Astrocyte (in vitro differentiated cells and primary cell): ENCODE measurements around the gene RALGPS1. TPM values are rescaled to one million over a fixed set of nuclear protein-coding genes. Genes with fewer than 3 reads are reported as not detected.

Experiments
- DNase-seq: peaks from one replicate; pipeline ENCODE4 v3.0.0-alpha.2; 2010; ENCODE audit warnings: low read depth
- FAIRE-seq: peaks from 2 replicates; lab custom pipeline; 2011; peaks lifted over from hg19 to GRCh38; lab: Jason Lieb, UNC
- H2AFZ ChIP-seq: 2 replicates; pipeline ENCODE4 v1.6.0; 2012; ENCODE audit warnings: low read depth, low read length, inconsistent platforms
- H3K27ac ChIP-seq: 2 replicates; pipeline ENCODE4 v1.5.1; 2011; ENCODE audit warnings: low read depth, low read length, inconsistent platforms
- H3K27me3 ChIP-seq: 2 replicates; pipeline ENCODE4 v1.6.0; 2011; ENCODE audit warnings: low read length, inconsistent platforms; ENCODE audit not compliant: insufficient read depth
- H3K36me3 ChIP-seq: 2 replicates; pipeline ENCODE4 v1.5.1; 2011; ENCODE audit warnings: low read length, inconsistent platforms; ENCODE audit not compliant: insufficient read depth
- H3K4me1 ChIP-seq: 2 replicates; pipeline ENCODE4 v1.5.1; 2011; ENCODE audit warnings: low read length, inconsistent platforms; ENCODE audit not compliant: insufficient read depth
- H3K4me2 ChIP-seq: 2 replicates; pipeline ENCODE4 v1.6.0; 2012; ENCODE audit warnings: low read length, inconsistent platforms
- H3K4me3 ChIP-seq: 2 replicates; pipeline ENCODE4 v1.5.1; 2011; ENCODE audit warnings: low read depth, mild to moderate bottlenecking, low read length, inconsistent platforms; ENCODE audit not compliant: insufficient read depth
- H3K79me2 ChIP-seq: 2 replicates; pipeline ENCODE4 v1.6.0; 2012; ENCODE audit warnings: mild to moderate bottlenecking, low read length, inconsistent platforms; ENCODE audit not compliant: insufficient read depth
- H3K9ac ChIP-seq: 2 replicates; pipeline ENCODE4 v1.6.0; 2012; ENCODE audit warnings: mild to moderate bottlenecking, low read length, inconsistent platforms
- H3K9me3 ChIP-seq: 2 replicates; pipeline ENCODE4 v1.5.1; 2012; ENCODE audit warnings: low read depth, mild to moderate bottlenecking, low read length, inconsistent platforms; ENCODE audit not compliant: insufficient read depth
- H4K20me1 ChIP-seq: 2 replicates; pipeline ENCODE4 v1.6.0; 2012; ENCODE audit warnings: low read length, inconsistent platforms; ENCODE audit not compliant: insufficient read depth
- H3K27ac Mint-ChIP-seq: one replicate; pipeline ENCODE4 v1.8.0; 2021; ENCODE audit warnings: mild to moderate bottlenecking, mixed read lengths; ENCODE audit not compliant: unreplicated experiment
- H3K27me3 Mint-ChIP-seq: one replicate; pipeline ENCODE4 v1.8.0; 2021; ENCODE audit warnings: low read depth, mixed read lengths; ENCODE audit not compliant: unreplicated experiment
- H3K36me3 Mint-ChIP-seq: one replicate; pipeline ENCODE4 v1.8.0; 2021; ENCODE audit warnings: low read depth, mixed read lengths; ENCODE audit not compliant: unreplicated experiment
- H3K4me1 Mint-ChIP-seq: one replicate; pipeline ENCODE4 v1.8.0; 2021; ENCODE audit warnings: low read depth, mixed read lengths; ENCODE audit not compliant: unreplicated experiment
- H3K4me3 Mint-ChIP-seq: one replicate; pipeline ENCODE4 v1.8.0; 2021; ENCODE audit warnings: mild to moderate bottlenecking, moderate library complexity, mixed read lengths; ENCODE audit not compliant: unreplicated experiment
- H3K9me3 Mint-ChIP-seq: one replicate; pipeline ENCODE4 v1.8.0; 2021; ENCODE audit warnings: mild to moderate bottlenecking, mixed read lengths; ENCODE audit not compliant: unreplicated experiment
- CTCF ChIP-seq: IDR thresholded peaks from 2 replicates; pipeline ENCODE4 v1.5.1; 2011; ENCODE audit warnings: low read depth, mild to moderate bottlenecking, inconsistent platforms, low read length, moderate library complexity; ENCODE audit not compliant: insufficient read depth
- EZH2 ChIP-seq: IDR thresholded peaks from 2 replicates; pipeline ENCODE4 v1.6.1; 2012; ENCODE audit warnings: mild to moderate bottlenecking, low read length, inconsistent platforms; ENCODE audit not compliant: insufficient read depth
- total RNA-seq: library from RNA; stranded (reverse); gene quantifications from 2 replicates; pipeline ENCODE4 v1.2.1, GENCODE V29; 2021

RALGPS1 gene
- total RNA-seq, 1 donor from 2014 or later = 2.8 TPM

GRCh38 chr9:127129718-127130085 lies 215.1 kb downstream of the RALGPS1 start:
- H3K4me3 ChIP-seq = no peak overlapping the region
- H3K4me2 ChIP-seq = no peak overlapping the region
- no peaks in the 10 kb centered on the region for H3K9me3 ChIP-seq
- Mint-ChIP-seq H3K4me3 (no peak overlapping the region), H3K36me3 (no peaks in the 10 kb centered on the region), H3K27ac (no peak overlapping the region), H3K27me3 (peaks cover 6% of the 10 kb centered on the region), H3K9me3 (peaks cover 2% of the 10 kb centered on the region), H3K4me1 (peaks cover 42% of the 10 kb centered on the region)
- H3K27me3 ChIP-seq = no peaks in the 10 kb centered on the region
- no peak for DNase-seq
- no peaks in the 10 kb centered on the region for H3K79me2 ChIP-seq
- H3K4me1 ChIP-seq = peaks cover 41% of the 10 kb centered on the region
- H2AFZ ChIP-seq = no peak overlapping the region
- TF ChIP-seq CTCF (no peak), EZH2 (no peak)
- no peaks in the 10 kb centered on the region for H4K20me1 ChIP-seq
- no peak for FAIRE-seq
- H3K9ac ChIP-seq = no peak overlapping the region
- no peaks in the 10 kb centered on the region for H3K36me3 ChIP-seq
- H3K27ac ChIP-seq = no peak overlapping the region

DNA sequence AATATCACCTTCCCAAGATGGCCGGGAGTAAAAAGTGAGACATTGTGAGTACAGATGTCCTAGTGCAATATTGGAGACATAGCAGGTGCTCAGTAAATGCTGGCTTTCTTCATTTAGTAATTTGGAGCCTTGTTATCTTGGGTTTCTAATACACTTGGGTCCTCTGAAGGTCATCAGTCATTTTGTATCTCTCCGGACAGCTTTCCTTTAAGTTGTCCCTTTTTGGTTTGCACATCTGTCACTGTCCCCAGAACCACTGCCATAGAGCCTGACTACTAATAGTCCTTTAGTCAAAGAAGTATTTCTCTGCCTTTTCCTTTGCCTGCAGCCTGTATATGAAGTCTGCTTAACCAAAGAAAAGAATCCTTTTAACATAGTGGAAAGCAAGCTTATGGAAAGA lies 215.7 kb downstream of the RALGPS1 start:
- Mint-ChIP-seq H3K27ac (no peak overlapping the region), H3K36me3 (no peaks in the 10 kb centered on the region), H3K27me3 (peaks cover 4% of the 10 kb centered on the region), H3K4me1 (peaks cover 46% of the 10 kb centered on the region), H3K4me3 (no peak overlapping the region), H3K9me3 (peaks cover 2% of the 10 kb centered on the region)
- no peaks in the 10 kb centered on the region for H3K79me2 ChIP-seq
- no peaks in the 10 kb centered on the region for H3K27me3 ChIP-seq
- H3K4me1 ChIP-seq = peaks cover 41% of the 10 kb centered on the region
- no peaks in the 10 kb centered on the region for H3K36me3 ChIP-seq
- no peak overlapping the region for H2AFZ ChIP-seq
- H3K27ac ChIP-seq = no peak overlapping the region
- no peak overlapping the region for H3K4me2 ChIP-seq
- FAIRE-seq = no peak
- DNase-seq = no peak
- H3K9me3 ChIP-seq = no peaks in the 10 kb centered on the region
- H3K9ac ChIP-seq = no peak overlapping the region
- TF ChIP-seq CTCF (no peak), EZH2 (no peak)
- no peak overlapping the region for H3K4me3 ChIP-seq
- H4K20me1 ChIP-seq = no peaks in the 10 kb centered on the region

DNA sequence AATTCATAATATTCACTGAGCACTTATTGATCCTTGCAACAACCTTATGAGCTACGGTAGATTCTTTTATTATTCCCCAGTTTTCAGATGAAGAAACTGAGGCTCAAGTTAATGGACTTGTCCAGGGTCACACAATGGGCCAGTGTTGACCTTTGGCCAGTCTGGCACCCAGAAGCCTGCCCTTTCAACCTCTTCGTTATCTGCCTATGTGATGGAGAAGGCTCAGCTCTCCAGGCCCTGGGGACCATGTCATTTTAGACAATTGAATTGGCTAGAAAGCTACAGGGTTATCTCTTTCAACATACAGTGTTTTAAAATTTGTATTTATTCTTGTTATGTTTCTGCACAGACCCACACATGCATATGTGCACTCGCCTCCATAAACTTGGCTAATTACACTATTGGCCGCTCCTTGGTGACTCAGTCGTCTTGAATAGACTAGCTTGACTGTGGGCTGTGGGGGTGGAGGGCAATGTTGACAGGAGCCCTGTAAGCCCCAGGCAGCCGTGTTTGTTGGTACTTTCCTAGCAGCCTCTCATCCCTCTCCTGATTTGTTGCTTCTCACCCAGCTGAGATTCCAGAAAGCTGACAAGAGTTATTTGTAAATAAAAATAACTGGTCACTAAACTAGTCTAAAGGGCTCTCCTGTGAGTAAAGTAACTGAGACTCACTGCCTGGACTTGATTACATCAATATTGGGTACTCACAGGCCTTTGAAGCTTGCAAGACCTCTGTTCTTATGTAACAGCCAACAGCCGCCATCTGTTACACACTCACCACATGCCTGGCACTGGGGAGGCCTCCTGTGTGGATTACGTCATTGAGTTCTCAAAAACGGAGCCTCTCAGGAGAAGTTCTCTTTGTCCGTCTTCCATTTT lies 216.3 kb downstream of the RALGPS1 start:
- peak; percentile 97 for DNase-seq
- no peaks in the 10 kb centered on the region for H3K27me3 Mint-ChIP-seq
- no peaks in the 10 kb centered on the region for H4K20me1 ChIP-seq
- no peaks in the 10 kb centered on the region for H3K36me3 ChIP-seq
- H3K36me3 Mint-ChIP-seq = no peaks in the 10 kb centered on the region
- TF ChIP-seq CTCF (no peak), EZH2 (no peak)
- no peaks in the 10 kb centered on the region for H3K79me2 ChIP-seq
- H3K9ac ChIP-seq = peak overlapping the region; percentile 76
- H3K4me2 ChIP-seq = peak overlapping the region; percentile 64
- H3K4me3 ChIP-seq = no peak overlapping the region
- FAIRE-seq = no peak
- no peaks in the 10 kb centered on the region for H3K9me3 ChIP-seq
- H3K4me1 ChIP-seq = peaks cover 41% of the 10 kb centered on the region
- H3K27ac Mint-ChIP-seq = peak overlapping the region; percentile 59
- peaks cover 48% of the 10 kb centered on the region for H3K4me1 Mint-ChIP-seq
- H3K9me3 Mint-ChIP-seq = peaks cover 2% of the 10 kb centered on the region
- no peak overlapping the region for H3K4me3 Mint-ChIP-seq
- H3K27me3 ChIP-seq = no peaks in the 10 kb centered on the region
- H2AFZ ChIP-seq = peak overlapping the region; percentile 52
- peak overlapping the region; percentile 90 for H3K27ac ChIP-seq
